ENCODE data around the gene DPP7.
A peak's percentile ranks its signal among the peaks of the same experiment; 100 is the strongest.

Gene DPP7

DNA sequence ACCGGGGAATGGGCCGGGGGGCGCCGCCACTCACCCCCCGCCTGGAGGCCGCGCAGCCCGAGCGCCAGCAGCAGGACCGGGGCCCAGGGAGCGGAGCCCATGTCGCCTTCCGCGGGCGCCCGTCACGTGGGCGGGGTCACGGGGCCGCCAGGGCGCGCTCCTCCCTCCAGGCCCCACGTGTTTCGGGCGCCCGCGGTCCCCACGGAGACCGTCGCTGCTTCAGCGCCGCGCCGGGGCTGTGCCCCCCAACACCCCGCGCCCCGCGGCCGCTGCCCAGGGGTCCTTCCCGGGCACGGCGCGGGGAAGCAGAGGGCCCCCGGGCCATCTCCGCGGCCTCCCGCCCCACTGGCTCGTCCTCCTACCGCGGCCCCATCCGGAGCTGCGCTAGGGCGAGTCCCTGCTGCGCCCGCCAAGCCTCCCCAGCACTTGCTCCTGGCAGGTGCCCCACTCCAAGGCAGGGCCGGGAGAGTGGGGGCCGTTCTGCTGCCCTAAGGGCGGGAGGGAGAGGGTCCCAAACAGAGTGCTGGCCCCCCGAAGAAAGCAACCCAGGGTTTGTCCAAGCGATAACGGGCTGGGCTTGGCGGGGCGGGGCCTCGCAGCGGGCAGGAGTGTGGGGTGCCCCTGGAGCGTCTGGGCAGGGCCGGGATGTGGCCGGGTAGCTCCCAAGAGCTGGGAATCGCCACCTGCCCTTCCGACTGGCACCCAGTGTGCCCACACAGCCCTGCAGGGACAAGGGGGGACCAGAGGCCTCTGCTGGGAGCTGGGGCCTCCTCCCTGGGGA is at the start of gene DPP7:
Gene DPP7, minus strand, starts transcription at position 121 of the 781 bp plus-strand sequence. Its CDS starts 20 bp downstream, at position 101.
- no peak for DNase-seq

DNA sequence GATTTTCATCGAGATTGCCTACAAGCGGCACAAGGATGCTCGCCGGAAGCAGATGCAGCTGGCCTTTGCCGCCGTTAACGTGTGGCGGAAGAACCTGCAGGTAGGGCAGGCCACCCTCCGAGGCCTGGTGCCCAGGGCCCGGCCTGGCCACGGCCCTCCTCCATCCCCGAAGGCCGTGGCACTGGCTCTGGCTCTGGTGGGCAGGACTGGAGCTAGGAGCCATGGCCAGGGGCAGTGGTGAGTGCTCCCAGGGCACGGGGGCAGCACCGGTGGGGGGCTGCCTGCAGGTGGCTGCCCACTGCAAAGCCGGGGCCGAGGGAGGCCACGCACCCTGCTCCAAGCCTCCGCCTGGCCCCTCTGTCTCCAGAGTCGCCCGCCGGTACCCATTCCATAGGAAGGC is 49.3 kb upstream of the DPP7 start:
- no peak for DNase-seq

DNA sequence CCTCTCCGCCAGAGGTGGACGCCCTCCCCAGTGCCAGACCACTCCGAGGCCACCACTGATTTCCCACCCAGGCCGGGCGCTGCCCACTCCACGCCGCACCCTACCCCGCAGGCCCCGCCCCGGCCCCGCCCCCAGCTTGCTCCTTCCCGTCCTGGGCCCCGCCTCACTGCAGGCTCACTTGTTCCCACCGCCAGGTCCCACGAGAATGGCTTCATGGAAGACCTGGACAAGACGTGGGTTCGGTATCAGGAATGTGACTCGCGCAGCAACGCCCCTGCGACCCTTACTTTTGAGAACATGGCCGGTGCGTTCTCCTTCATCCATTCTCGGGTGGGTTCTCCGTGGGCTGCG is 48.8 kb upstream of the DPP7 start:
- no peak for DNase-seq

DNA sequence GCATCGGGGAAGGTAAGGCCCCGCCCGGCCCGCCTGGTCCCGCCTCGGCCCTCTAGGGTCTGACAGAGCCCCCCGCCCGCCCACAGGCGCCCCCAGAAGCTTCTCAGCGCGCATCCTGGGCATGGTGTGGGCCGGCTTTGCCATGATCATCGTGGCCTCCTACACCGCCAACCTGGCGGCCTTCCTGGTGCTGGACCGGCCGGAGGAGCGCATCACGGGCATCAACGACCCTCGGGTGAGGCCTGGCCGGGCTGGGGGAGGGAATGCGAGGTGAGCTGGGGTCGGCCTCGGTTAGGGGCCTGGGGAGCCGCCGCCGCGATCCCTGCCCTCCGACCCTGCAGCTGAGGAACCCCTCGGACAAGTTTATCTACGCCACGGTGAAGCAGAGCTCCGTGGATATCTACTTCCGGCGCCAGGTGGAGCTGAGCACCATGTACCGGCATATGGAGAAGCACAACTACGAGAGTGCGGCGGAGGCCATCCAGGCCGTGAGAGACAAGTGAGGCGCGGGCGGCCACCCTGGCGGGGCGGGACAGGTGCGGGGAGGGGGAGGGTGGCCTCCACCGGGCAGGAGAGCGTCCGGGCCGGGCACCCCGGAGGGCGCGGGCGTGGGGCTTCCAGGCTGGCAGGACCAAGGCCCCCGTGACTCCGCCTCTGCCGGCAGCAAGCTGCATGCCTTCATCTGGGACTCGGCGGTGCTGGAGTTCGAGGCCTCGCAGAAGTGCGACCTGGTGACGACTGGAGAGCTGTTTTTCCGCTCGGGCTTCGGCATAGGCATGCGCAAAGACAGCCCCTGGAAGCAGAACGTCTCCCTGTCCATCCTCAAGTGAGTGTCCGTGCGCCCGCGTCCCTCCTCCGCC is 48.2 kb upstream of the DPP7 start:
- peak; percentile 57 for DNase-seq

DNA sequence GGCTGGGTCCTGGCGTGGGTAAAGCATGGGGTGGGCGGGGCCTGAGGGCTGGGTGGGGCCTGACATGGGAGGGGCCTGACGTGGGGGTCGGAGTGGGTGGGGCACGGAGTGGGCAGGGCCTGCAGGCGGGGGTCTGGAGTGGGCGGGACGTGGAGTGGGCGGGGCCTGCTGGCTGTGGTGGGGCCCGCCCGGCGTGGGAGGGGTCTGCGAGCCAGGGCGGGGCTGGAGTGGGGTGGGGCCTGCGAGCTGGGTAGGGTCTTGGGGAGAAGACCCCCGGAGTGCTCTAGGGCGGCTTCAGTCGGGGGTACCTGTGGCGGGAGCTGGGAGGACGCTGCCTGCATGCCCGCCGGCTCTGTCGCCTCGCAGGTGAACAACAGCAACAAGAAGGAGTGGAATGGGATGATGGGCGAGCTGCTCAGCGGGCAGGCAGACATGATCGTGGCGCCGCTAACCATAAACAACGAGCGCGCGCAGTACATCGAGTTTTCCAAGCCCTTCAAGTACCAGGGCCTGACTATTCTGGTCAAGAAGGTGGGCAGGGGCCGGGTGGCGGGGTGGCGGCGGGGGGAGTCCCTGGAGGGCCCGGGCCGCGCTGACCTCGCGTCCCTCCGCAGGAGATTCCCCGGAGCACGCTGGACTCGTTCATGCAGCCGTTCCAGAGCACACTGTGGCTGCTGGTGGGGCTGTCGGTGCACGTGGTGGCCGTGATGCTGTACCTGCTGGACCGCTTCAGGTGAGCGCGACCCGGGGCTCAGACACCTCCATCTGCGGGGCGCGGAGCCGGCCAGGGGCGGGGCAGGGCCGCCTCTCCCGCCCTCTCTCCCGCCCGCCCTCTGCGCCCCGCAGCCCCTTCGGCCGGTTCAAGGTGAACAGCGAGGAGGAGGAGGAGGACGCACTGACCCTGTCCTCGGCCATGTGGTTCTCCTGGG is 47.3 kb upstream of the DPP7 start:
- DNase-seq, result no peak

DNA sequence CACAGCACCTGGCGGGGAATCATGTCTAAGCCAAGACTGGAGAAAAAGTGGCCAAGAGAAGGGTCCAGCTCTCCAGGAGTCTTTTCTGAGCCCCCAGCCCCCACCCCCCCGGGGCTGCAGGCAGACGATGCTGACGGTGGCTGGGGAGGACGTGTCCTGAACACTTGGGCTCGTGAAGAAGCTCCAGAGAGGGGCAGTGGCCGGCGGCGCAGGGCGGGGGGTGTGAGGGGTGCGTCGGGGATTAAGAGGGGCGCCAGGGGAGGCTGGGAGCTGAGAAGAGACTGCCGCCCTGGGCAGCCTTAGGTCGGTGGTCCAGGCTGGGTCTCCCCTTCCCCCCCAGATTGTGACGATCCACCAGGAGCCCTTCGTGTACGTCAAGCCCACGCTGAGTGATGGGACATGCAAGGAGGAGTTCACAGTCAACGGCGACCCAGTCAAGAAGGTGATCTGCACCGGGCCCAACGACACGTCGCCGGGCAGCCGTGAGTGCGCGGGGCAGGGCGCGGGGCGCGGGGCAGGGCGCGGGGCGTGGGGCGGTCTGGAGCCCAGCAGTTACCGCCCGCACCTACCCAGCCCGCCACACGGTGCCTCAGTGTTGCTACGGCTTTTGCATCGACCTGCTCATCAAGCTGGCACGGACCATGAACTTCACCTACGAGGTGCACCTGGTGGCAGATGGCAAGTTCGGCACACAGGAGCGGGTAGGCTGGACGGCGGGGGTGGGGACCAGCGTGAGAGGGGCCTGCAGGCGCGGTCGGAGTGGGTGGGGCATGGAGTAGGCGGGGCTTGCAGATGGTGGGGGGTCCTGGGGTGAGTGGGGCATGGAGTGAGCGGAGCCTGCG is 46.4 kb upstream of the DPP7 start:
- DNase-seq, result peak; percentile 82

DNA sequence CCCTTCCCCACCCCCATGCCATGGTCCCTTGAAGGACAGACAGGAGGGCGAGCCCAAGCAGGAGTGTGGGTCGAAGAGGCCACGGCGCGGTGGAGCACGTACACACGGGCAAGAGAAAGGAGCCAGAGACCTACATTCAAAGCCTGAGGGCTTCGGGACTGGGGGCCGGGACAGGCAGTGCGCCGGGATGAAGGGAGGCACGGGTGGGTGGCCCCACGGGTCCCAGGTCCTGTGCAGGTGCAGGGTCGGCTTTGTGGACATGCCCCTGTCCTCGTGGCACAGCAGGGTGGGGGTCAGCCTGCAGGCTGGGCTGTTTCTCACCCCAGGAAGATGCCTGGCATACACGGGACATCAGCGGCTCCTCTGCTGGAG is 45.5 kb upstream of the DPP7 start:
- DNase-seq, result no peak

DNA sequence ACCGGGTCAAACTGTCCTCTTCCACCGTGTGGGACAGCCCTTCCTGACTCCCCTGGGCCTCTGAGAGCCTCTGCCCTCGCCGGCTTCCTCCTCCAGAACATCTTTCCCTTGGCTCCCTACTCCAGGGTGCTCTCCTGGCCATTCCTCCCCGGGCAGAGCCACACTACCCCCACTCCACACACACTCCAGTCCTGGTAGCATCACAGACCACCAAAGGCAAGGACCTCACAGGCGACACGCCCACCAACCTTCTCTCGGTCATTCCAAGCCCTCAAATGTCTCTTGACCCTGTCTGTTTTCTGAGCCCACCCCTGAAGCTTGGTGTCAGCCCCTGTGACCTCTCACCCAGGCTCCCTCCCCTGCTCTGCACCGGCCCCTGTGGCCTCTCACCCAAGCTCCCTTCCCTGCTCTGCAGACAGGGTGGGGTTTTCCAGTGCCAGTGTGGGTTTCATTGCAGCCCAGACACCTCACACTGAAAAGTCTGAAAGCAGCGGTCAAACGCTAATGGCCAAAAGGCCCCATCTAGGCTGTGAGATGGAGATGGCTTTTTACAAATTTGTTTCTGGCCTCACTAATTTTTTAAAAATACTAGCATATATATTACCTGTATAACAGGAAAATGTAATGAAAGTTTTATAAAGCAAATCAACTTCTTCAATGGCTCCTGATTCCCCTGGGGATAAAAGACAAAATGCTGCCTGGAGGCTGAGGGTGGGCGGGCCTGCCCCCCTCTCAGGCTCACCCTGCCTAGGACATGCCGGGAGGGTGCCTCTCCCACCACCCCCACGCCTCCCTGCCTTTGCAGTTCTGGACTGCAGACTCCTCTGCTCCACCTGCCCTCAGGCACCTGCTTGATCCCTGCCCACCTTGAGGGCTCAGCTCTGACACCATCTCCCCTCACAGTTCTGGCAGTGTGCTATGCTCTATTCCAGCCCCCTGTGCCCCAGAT is 44.8 kb upstream of the DPP7 start:
- no peak for DNase-seq

DNA sequence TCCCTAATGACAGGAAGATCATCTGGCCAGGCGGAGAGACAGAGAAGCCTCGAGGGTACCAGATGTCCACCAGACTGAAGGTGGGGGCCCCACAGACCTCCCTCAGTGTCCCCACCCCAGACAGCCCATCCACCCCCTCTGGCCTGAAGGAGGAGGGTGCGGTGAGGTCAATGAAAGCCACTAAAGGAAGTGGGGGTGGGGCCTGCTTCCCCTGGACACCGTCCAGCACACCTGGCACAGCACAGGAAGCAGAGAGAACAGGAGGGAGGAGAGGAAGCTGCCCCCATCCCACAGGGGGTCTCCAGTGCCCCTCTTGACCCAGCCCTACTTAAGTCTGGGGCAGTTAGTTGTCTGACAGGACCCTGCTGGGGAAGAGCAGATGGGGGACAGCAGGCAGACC is 44.1 kb upstream of the DPP7 start:
- peak; percentile 63 for DNase-seq

DNA sequence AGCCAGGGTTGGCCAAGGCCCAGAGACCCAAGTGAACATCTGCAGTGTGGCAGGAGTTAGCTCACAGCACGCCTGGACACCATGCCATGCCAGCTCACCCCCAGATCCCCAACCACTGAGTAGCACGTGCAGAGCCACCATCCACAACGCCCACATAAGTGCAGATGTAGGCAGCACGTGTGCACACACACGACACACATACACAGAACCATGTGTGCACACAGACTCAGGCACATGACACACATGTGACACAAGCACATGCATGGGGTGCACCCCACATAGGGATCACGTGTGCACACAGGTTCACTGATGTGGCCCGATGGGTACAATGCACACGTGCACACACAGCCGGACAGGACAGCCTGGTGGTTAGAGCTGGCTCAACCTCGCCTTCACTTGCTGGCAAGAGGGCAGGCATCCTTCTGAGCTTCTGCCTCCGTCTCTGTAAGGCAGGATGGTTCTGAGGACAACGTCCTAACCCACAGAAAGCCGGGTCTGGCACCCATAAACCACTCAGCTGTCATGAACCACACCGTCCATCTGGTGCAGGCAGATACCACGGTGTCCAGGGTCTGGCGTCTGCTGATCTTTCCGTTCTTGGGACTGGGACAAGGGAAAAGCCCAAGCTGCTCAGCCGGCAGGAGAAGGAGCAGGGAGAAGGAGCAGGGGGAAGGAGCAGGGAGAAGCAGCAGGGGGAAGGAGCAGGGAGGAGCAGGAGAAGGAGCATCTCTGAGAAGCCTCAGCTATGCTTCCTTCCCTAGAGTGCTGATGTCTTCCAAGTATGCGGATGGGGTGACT is 43.3 kb upstream of the DPP7 start:
- DNase-seq, result no peak

DNA sequence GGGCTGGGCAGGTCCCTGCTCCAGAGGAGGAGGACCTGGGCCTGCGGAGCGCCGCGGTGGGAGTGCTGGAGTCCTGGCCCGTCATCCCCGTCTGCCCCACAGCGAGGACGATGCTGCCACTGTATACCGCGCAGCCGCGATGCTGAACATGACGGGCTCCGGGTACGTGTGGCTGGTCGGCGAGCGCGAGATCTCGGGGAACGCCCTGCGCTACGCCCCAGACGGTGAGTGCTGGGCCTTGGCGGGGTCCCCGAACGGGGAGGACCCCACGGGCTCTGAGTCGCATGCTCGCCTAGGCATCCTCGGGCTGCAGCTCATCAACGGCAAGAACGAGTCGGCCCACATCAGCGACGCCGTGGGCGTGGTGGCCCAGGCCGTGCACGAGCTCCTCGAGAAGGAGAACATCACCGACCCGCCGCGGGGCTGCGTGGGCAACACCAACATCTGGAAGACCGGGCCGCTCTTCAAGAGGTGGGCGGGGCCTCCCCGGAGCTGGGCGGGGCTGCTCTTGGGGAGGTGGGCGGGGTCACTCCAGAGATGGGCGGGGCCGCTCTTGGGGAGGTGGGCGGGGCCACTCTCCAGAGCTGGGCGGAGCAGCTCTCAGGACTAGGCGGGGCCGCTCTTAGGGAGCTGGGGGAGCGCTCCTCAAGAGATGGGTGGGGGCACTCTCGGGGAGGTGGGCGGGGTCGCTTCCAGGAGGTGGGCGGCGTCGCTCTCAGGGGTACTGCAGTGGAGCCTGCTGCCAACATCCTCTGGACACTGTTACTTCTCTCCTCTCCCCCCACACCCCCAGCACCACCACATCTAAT is 42.2 kb upstream of the DPP7 start:
- peak; percentile 37 for DNase-seq

DNA sequence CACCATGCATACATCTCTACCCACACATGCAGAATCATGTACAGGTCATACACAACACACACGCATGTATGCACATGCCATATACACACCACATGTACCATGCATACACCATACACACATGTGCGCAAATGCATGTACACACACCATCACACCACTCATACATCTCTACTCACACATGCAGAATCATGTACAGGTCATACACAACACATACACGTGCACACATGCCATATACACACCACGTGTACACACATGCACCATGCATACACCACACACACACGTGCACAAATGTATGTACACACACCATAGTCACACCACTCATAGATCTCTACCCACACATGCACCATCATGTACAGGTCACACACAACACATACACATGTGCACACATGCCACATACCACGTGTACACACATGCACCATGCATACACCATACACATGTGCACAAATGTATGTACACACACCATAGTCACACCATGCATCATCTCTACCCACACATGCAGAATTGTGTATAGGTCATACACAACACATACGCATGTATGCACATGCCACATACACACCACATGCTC is 38.4 kb upstream of the DPP7 start:
- no peak for DNase-seq

DNA sequence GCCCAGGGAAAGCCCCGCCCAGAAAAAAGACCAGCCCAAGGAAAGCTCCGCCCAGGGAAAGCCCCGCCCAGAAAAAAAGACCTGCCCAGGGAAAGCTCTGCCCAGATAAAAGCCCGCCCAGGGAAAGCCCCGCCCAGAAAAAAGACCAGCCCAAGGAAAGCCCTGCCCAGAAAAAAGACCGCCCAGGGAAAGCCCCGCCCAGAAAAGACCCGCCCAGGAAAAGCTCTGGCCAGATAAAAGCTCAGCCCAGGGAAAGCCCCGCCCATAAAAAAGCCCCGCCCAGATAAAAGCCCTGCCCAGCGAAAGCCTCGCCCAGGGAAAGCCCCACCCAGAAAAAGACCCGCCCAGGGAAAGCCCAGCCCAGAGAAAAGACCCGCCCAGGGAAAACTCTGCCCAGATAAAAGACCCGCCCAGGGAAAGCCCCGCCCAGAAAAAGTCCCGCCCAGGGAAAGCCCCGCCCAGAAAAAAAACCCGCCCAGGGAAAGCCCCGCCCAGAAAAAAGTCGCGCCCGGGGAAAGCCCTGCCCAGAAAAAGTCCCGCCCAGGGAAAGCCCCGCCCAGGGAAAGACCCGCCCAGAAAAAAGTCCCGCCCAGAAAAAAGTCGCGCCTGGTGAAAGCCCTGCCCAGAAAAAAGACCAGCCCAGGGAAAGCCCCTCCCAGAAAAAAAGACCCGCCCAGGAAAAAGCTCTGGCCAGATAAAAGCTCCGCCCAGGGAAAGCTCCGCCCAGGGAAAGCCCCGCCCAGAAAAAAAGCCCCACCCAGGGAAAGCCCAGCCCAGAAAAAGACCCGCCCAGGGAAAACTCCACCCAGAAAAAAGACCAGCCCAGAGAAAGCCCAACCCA is 36.3 kb upstream of the DPP7 start:
- peak; percentile 66 for DNase-seq

DNA sequence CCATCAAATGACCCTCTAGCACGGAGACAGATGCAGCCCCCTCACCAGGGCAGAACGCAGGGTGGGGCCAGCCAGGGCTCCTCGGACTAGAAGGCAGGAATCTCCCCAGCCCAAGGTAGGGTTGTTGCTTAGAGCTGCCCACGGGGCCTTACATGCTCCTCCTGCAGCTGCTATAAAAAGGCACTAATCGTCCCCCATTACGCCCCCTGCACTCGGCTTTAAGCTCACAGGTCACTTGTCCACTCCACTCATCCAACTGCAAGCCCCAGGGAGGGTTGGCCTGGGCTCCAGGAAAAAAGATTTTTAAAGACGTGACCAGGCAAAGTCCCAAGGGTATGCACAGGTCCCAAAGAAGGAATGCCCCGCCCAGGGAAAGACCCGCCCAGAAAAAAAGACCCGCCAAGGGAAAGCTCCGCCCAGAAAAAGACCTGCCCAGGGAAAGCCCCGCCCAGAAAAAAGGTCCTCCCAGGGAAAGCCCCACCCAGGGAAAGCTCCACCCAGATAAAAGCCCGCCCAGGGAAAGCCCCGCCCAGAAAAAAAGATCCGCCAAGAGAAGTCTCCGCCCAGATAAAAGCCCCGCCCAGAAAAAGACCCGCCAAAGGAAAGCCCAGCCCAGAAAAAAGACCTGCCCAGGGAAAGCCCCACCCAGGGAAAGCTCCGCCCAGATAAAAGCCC is 35.5 kb upstream of the DPP7 start:
- DNase-seq, result peak; percentile 62

DNA sequence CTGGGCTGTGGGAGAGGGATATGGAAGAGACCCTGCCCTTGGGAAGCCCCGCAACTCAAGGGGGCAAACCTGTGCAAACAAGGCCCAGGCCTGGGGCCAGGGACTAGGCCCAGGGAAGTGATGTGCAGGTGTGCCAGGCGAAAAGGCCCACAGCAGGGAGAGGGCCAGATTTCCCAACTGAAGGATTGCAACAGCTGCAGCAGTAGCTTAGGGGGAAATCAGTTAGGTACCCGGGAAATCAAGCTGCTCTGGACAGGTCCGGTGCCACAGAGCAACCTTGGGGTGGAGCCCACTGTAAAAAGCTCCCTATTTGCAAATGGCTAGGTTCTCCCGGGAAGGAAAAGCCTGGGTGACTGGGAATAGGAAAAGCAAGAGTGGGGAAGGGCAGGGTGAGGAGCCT is 34.8 kb upstream of the DPP7 start:
- no peak for DNase-seq

DNA sequence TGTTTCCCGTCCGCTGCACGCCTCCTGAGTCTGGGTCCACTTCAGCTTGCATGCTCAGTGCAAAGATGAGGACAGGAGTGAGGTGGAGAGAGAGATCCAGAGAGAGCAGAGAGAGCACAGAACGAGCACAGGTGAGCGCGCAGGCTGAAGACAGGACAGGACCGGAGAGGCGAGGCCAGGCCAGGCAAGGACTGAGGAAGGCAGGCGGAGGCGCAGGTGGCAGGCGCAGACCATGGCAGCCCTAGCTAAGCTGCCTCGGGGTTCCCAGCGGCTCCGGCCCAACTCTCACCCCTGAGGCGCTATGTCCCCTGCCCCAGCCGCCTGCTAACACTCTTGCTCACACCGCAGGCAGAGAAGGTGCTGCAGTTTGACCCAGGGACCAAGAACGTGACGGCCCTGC is 34.1 kb upstream of the DPP7 start:
- DNase-seq, result no peak

DNA sequence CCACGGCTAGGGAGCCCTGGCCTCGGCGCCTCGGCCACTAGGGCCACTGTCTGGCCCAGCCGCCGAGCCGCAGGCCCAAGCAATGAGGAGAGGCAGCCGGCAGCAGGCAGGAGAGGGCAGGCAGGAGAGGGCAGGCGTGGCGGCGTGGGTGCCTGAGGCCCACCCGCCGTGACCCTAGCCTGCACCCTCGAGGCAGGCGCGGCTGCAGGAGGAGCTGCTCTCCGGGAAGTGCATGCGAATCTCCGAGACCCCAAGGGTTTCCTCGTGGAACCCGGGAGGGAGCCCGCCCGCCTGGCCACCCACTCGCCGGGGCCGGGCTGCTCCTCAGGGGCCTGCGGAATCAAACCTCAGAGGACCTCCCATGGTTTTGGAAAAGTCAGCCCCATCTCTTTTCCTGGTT is 33.7 kb upstream of the DPP7 start:
- DNase-seq, result no peak

DNA sequence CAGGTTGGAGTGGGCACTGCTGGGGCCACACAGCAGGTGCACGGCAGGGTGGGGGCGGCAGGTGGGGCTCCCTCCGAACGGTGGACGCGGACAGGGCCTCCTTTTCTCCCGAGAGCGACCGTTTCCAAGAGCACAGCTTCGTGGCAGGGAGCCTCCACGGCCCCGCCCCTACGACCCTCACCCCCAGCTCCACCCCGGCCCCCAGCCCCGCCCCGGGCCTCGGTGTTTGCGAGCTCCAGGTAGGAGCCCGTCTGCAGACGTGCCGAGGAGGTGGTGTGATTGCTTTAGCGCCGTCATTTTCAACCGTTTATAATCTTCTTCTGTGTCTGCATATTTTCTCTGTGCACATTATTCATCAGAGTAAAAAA is 33.2 kb upstream of the DPP7 start:
- no peak for DNase-seq
